ENCODE measurements around the gene ERBIN.
"Not testable (repeated sequence)": the region's sequence is repeated elsewhere in the genome, so short reads cannot be mapped to it uniquely, and the experiment has no call there.

The ERBIN gene

GRCh38 chr5:65970481-65971367, 44.3 kb downstream of the ERBIN start:
- Histone ChIP-seq H3K36me3 (ENCODE audit: control insufficient read depth, insufficient read depth, low read length) (no peaks in the 10 kb centered on the region), H3K4me3 (replicated peaks; ENCODE audit: low read depth, low read length) (no peak overlapping the region), H3K27me3 (replicated peaks; ENCODE audit: control insufficient read depth, insufficient read depth, low read length) (no peaks in the 10 kb centered on the region)
- TF ChIP-seq CTCF (IDR thresholded peaks at IDR 0.05; ENCODE audit: insufficient read depth, low read length, poor library complexity, severe bottlenecking): no peak
- DNase-seq (ENCODE audit: extremely low read depth, insufficient read length): peak; percentile 32

GRCh38 chr5:65971643-65972042, 45.3 kb downstream of the ERBIN start:
- H3K27me3 ChIP-seq (replicated peaks; ENCODE audit: control insufficient read depth, insufficient read depth, low read length): no peaks in the 10 kb centered on the region
- DNase-seq (ENCODE audit: extremely low read depth, insufficient read length): no peak
- no peak for TF ChIP-seq CTCF (IDR thresholded peaks at IDR 0.05; ENCODE audit: insufficient read depth, low read length, poor library complexity, severe bottlenecking)
- no peaks in the 10 kb centered on the region for H3K36me3 ChIP-seq (ENCODE audit: control insufficient read depth, insufficient read depth, low read length)
- H3K4me3 ChIP-seq (replicated peaks; ENCODE audit: low read depth, low read length): no peak overlapping the region

- H3K27me3 ChIP-seq (replicated peaks; ENCODE audit: control insufficient read depth, insufficient read depth, low read length); H3K4me3 ChIP-seq (replicated peaks; ENCODE audit: low read depth, low read length); DNase-seq (ENCODE audit: extremely low read depth, insufficient read length): not testable (repeated sequence)
Measured at GRCh38 chr5:65972896-65973295, 46.5 kb downstream of the ERBIN start.

GRCh38 chr5:65978251-65978650, 51.9 kb downstream of the ERBIN start:
- no peak for TF ChIP-seq CTCF (IDR thresholded peaks at IDR 0.05; ENCODE audit: insufficient read depth, low read length, poor library complexity, severe bottlenecking)
- Histone ChIP-seq H3K4me3 (replicated peaks; ENCODE audit: low read depth, low read length) (no peak overlapping the region), H3K27me3 (replicated peaks; ENCODE audit: control insufficient read depth, insufficient read depth, low read length) (no peaks in the 10 kb centered on the region), H3K36me3 (ENCODE audit: control insufficient read depth, insufficient read depth, low read length) (no peaks in the 10 kb centered on the region)
- no peak for DNase-seq (ENCODE audit: extremely low read depth, insufficient read length)

More at GRCh38 chr5:65972896-65973295, 46.5 kb downstream of the ERBIN start:
- not testable (repeated sequence) for H3K36me3 ChIP-seq (ENCODE audit: control insufficient read depth, insufficient read depth, low read length)

GRCh38 chr5:65981548-65981947, 55.2 kb downstream of the ERBIN start:
- no peaks in the 10 kb centered on the region for H3K27me3 ChIP-seq (replicated peaks; ENCODE audit: control insufficient read depth, insufficient read depth, low read length)
- TF ChIP-seq CTCF (IDR thresholded peaks at IDR 0.05; ENCODE audit: insufficient read depth, low read length, poor library complexity, severe bottlenecking): no peak
- no peak for DNase-seq (ENCODE audit: extremely low read depth, insufficient read length)
- peaks cover 2% of the 10 kb centered on the region; the same call in 1 of the 2 replicates for H3K36me3 ChIP-seq (ENCODE audit: control insufficient read depth, insufficient read depth, low read length)
- H3K4me3 ChIP-seq (replicated peaks; ENCODE audit: low read depth, low read length): no peak overlapping the region

GRCh38 chr5:65981969-65982619, 55.7 kb downstream of the ERBIN start:
- no peak overlapping the region for H3K4me3 ChIP-seq (replicated peaks; ENCODE audit: low read depth, low read length)
- TF ChIP-seq CTCF (IDR thresholded peaks at IDR 0.05; ENCODE audit: insufficient read depth, low read length, poor library complexity, severe bottlenecking): no peak
- DNase-seq (ENCODE audit: extremely low read depth, insufficient read length): no peak
- peaks cover 2% of the 10 kb centered on the region; the same call in 1 of the 2 replicates for H3K36me3 ChIP-seq (ENCODE audit: control insufficient read depth, insufficient read depth, low read length)
- H3K27me3 ChIP-seq (replicated peaks; ENCODE audit: control insufficient read depth, insufficient read depth, low read length): no peaks in the 10 kb centered on the region

Measured in GM06990 (cell line).